ENCODE data around the gene ZC3H6. TPM values are rescaled to one million over a fixed set of nuclear protein-coding genes. Genes with fewer than 3 reads are reported as not detected.
A peak's percentile ranks its signal among the peaks of the same experiment; 100 is the strongest.

The ZC3H6 gene
- total and polyA plus RNA-seq, 2 of the 13 experiments (the other 11 are each of a cell fraction or from before 2014, with no cell fraction given) = 0.71 to 0.93 TPM

DNA sequence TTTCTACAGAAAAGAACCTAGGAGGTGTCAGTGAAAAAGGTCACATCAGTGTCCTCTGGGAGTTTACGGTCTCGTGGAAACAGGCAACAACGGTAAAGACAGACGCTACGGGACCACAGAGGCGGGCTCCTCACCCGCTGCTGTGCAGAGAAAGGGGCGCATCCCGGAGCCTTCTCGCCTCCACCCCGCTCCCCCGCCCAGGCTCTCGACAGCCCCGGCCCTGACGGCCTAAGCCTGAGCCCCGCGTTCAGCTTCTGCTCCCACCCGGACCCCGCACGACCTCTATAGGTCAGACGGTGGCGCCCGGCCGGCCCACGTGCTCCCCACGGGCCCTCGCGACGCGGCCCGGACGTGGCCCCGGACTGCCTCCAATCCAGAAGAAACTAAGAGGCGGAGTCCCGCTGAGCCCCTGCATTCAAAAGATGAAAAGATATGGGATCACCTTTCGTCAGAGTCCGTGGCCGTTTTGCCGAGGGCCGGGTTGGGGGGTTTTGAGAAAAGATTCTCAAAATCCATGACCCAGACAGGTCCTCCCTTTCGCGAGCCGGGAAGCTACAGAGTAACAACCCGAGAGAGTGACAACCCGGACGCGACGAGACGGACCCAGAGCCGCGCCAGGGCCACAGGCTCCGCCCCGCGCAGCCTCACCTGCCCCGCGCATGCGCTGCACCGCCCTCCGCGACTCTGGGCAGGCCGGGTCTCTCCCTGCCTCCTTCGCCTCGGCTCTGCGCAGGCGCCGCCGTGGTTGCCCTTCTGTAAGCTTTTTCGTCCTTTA is 20.7 kb upstream of the ZC3H6 start, which contains the start of gene ZC3H8 (continued):
- TF ChIP-seq ZNF609 (CRISPR knock-in tag; IDR thresholded peaks at IDR 0.05; ENCODE audit: borderline replicate concordance) (peak; percentile 70; the same call in 1 of the 2 replicates), PTBP1 (IDR thresholded peaks at IDR 0.05; ENCODE audit: low read depth, low read length, poor library complexity, severe bottlenecking) (no peak), GATAD2A (CRISPR knock-in tag; IDR thresholded peaks at IDR 0.05) (peak; percentile 79), ARHGAP35 (CRISPR knock-in tag; IDR thresholded peaks at IDR 0.05; ENCODE audit: borderline replicate concordance) (peak; percentile 87; the same call in 1 of the 2 replicates), ELF3 (CRISPR knock-in tag; IDR thresholded peaks at IDR 0.05) (peak; percentile 49; the same call in 1 of the 2 replicates), CREB1 (IDR thresholded peaks at IDR 0.05) (peak; percentile 48; the same call in 1 of the 2 replicates), CREB1 (CRISPR knock-in tag; IDR thresholded peaks at IDR 0.05) (0 out of 2 replicates have a peak, but pooled peaks have one; percentile 31), ZNF563 (CRISPR knock-in tag; IDR thresholded peaks at IDR 0.05) (peak; percentile 98), NR2F6 (IDR thresholded peaks at IDR 0.05) (0 out of 2 replicates have a peak, but pooled peaks have one; percentile 11), NR2F6 (CRISPR knock-in tag; IDR thresholded peaks at IDR 0.05) (peak; percentile 77), RBM39 (IDR thresholded peaks at IDR 0.05; ENCODE audit: low read depth, low read length, poor library complexity, severe bottlenecking) (peak; percentile 93), TRIM22 (IDR thresholded peaks at IDR 0.05) (no peak), JARID2 (CRISPR knock-in tag; IDR thresholded peaks at IDR 0.05; ENCODE audit: insufficient replicate concordance) (no peak), FOSL2 (CRISPR knock-in tag; IDR thresholded peaks at IDR 0.05) (peak; percentile 59), ELF1 (CRISPR knock-in tag; IDR thresholded peaks at IDR 0.05) (peak; percentile 39; the same call in 1 of the 2 replicates), ZNF263 (CRISPR knock-in tag; IDR thresholded peaks at IDR 0.05) (peak; percentile 93)
- TF ChIP-seq, protein P1, sequence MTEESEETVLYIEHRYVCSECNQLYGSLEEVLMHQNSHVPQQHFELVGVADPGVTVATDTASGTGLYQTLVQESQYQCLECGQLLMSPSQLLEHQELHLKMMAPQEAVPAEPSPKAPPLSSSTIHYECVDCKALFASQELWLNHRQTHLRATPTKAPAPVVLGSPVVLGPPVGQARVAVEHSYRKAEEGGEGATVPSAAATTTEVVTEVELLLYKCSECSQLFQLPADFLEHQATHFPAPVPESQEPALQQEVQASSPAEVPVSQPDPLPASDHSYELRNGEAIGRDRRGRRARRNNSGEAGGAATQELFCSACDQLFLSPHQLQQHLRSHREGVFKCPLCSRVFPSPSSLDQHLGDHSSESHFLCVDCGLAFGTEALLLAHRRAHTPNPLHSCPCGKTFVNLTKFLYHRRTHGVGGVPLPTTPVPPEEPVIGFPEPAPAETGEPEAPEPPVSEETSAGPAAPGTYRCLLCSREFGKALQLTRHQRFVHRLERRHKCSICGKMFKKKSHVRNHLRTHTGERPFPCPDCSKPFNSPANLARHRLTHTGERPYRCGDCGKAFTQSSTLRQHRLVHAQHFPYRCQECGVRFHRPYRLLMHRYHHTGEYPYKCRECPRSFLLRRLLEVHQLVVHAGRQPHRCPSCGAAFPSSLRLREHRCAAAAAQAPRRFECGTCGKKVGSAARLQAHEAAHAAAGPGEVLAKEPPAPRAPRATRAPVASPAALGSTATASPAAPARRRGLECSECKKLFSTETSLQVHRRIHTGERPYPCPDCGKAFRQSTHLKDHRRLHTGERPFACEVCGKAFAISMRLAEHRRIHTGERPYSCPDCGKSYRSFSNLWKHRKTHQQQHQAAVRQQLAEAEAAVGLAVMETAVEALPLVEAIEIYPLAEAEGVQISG (CRISPR knock-in tag; IDR thresholded peaks at IDR 0.05) = peak; percentile 80
- TF ChIP-seq, protein P2, sequence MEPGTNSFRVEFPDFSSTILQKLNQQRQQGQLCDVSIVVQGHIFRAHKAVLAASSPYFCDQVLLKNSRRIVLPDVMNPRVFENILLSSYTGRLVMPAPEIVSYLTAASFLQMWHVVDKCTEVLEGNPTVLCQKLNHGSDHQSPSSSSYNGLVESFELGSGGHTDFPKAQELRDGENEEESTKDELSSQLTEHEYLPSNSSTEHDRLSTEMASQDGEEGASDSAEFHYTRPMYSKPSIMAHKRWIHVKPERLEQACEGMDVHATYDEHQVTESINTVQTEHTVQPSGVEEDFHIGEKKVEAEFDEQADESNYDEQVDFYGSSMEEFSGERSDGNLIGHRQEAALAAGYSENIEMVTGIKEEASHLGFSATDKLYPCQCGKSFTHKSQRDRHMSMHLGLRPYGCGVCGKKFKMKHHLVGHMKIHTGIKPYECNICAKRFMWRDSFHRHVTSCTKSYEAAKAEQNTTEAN (CRISPR knock-in tag; conservative IDR thresholded peaks at IDR 0.05) = peak; percentile 79
